Ishikawa (cell line): ENCODE measurements around the gene CAPN5.
A peak's percentile ranks its signal among the peaks of the same experiment; 100 is the strongest.

Source experiments
- CEBPB ChIP-seq: IDR thresholded peaks from 2 replicates; pipeline ENCODE4 v1.6.1; 2012
- CREB1 ChIP-seq: IDR thresholded peaks from 2 replicates; pipeline ENCODE4 v1.6.1; 2012; ENCODE audit warnings: low read depth
- EGR1 ChIP-seq: IDR thresholded peaks from 2 replicates; pipeline ENCODE4 v1.6.1; 2012
- EP300 ChIP-seq: IDR thresholded peaks from 2 replicates; pipeline ENCODE4 v1.6.1; 2012; ENCODE audit warnings: borderline replicate concordance
- FOXM1 ChIP-seq: IDR thresholded peaks from 2 replicates; pipeline ENCODE4 v1.6.1; 2012; ENCODE audit warnings: low read depth, borderline replicate concordance
- MAX ChIP-seq: IDR thresholded peaks from 2 replicates; pipeline ENCODE4 v1.6.1; 2012
- NFIC ChIP-seq: IDR thresholded peaks from 2 replicates; pipeline ENCODE4 v1.6.1; 2012
- RAD21 ChIP-seq: IDR thresholded peaks from 2 replicates; pipeline ENCODE4 v1.6.1; 2012; ENCODE audit warnings: low read depth
- TAF1 ChIP-seq: IDR thresholded peaks from 2 replicates; pipeline ENCODE4 v1.6.1; 2012; ENCODE audit warnings: low read depth, mild to moderate bottlenecking
- TCF12 ChIP-seq: IDR thresholded peaks from 2 replicates; pipeline ENCODE4 v1.6.1; 2012; ENCODE audit warnings: low read depth
- TEAD4 ChIP-seq: IDR thresholded peaks from 2 replicates; pipeline ENCODE4 v1.6.1; 2012
- YY1 ChIP-seq: IDR thresholded peaks from 2 replicates; pipeline ENCODE4 v1.6.1; 2012; ENCODE audit warnings: low read depth
- ZBTB7A ChIP-seq: IDR thresholded peaks from 2 replicates; pipeline ENCODE4 v1.6.1; 2012; ENCODE audit warnings: low read depth
- TF ChIP-seq, protein P1 (sequence below): IDR thresholded peaks from 2 replicates; pipeline ENCODE4 v1.6.1; 2012; ENCODE audit warnings: low read depth, mild to moderate bottlenecking
- TF ChIP-seq, protein P2 (sequence below): IDR thresholded peaks from 2 replicates; pipeline ENCODE4 v1.6.1; 2012

Gene CAPN5

DNA sequence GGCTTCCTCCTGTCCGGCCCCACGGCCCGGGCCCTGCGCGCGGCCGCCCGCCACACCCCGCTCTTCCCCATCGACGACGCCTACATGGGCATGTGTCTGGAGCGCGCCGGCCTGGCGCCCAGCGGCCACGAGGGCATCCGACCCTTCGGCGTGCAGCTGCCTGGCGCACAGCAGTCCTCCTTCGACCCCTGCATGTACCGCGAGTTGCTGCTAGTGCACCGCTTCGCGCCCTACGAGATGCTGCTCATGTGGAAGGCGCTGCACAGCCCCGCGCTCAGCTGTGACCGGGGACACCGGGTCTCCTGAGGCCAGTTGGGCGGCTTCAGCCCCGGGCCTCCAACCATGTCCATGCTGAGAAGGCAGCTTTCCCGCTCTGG, 26.4 kb upstream of the CAPN5 start:
- TF ChIP-seq MAX (no peak), YY1 (no peak), TCF12 (no peak)

- TF ChIP-seq CEBPB = no peak
Measured at GRCh38 chr11:77040889-77041288, 25.9 kb upstream of the CAPN5 start.

GRCh38 chr11:77042111-77042726, 24.6 kb upstream of the CAPN5 start:
- TF ChIP-seq TEAD4 (no peak), YY1 (no peak), CREB1 (no peak), CEBPB (no peak), TAF1 (no peak), MAX (no peak), TCF12 (no peak), EGR1 (no peak), ZBTB7A (no peak), RAD21 (no peak), EP300 (no peak), NFIC (no peak), FOXM1 (no peak)
- TF ChIP-seq, protein P1, sequence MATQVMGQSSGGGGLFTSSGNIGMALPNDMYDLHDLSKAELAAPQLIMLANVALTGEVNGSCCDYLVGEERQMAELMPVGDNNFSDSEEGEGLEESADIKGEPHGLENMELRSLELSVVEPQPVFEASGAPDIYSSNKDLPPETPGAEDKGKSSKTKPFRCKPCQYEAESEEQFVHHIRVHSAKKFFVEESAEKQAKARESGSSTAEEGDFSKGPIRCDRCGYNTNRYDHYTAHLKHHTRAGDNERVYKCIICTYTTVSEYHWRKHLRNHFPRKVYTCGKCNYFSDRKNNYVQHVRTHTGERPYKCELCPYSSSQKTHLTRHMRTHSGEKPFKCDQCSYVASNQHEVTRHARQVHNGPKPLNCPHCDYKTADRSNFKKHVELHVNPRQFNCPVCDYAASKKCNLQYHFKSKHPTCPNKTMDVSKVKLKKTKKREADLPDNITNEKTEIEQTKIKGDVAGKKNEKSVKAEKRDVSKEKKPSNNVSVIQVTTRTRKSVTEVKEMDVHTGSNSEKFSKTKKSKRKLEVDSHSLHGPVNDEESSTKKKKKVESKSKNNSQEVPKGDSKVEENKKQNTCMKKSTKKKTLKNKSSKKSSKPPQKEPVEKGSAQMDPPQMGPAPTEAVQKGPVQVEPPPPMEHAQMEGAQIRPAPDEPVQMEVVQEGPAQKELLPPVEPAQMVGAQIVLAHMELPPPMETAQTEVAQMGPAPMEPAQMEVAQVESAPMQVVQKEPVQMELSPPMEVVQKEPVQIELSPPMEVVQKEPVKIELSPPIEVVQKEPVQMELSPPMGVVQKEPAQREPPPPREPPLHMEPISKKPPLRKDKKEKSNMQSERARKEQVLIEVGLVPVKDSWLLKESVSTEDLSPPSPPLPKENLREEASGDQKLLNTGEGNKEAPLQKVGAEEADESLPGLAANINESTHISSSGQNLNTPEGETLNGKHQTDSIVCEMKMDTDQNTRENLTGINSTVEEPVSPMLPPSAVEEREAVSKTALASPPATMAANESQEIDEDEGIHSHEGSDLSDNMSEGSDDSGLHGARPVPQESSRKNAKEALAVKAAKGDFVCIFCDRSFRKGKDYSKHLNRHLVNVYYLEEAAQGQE = no peak
- TF ChIP-seq, protein P2, sequence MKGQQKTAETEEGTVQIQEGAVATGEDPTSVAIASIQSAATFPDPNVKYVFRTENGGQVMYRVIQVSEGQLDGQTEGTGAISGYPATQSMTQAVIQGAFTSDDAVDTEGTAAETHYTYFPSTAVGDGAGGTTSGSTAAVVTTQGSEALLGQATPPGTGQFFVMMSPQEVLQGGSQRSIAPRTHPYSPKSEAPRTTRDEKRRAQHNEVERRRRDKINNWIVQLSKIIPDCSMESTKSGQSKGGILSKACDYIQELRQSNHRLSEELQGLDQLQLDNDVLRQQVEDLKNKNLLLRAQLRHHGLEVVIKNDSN = no peak

- TF ChIP-seq TAF1 (no peak), EGR1 (no peak), EP300 (no peak), ZBTB7A (no peak), MAX (no peak), RAD21 (no peak), CEBPB (no peak), YY1 (no peak), CREB1 (no peak)
- TF ChIP-seq, protein P1 = no peak
- TF ChIP-seq, protein P2 = no peak
Measured at GRCh38 chr11:77044356-77044755, 22.4 kb upstream of the CAPN5 start.

- TF ChIP-seq CREB1 (no peak), CEBPB (no peak), TAF1 (no peak)
Measured at GRCh38 chr11:77044886-77045285, 21.9 kb upstream of the CAPN5 start.

DNA sequence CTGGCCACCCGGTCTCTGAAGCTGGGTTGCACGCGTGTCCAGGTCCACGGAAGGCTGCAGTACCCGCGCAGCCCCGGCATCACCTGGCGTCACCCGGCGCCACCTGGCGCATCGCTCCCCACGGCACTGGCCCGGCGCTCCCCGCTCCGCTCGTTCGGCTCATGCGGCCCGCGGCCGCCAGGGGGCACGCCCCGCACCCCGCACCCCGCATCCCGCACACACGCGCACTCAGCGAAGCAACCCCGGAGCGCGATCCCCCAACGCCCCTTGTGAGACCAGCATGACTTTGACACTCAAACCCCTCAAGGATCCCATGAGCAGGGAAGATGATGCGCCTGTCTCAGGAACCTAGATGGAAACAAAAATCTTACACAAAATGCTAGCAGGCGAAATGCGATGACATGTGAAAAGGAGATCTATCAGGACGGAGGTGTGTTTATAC, 20.7 kb upstream of the CAPN5 start:
- no peak for TF ChIP-seq FOXM1
- peak; percentile 51; the same call in 1 of the 2 replicates for TF ChIP-seq RAD21
- TF ChIP-seq MAX = 0 out of 2 replicates have a peak, but pooled peaks have one; percentile 16
